CD4-positive, alpha-beta T cell treated with Interferon gamma for 1 hour (primary cell): Measurements from ENCODE around the gene GPI.

Source experiments
- DNase-seq: peaks from one replicate; pipeline ENCODE4 v3.0.0-alpha.2; 2020

The GPI gene

GRCh38 chr19:34408411-34408810 lies 43.4 kb downstream of the GPI start:
- no peak for DNase-seq

- no peak for DNase-seq
Observed at GRCh38 chr19:34409189-34410164, 44.5 kb downstream of the GPI start.

DNA sequence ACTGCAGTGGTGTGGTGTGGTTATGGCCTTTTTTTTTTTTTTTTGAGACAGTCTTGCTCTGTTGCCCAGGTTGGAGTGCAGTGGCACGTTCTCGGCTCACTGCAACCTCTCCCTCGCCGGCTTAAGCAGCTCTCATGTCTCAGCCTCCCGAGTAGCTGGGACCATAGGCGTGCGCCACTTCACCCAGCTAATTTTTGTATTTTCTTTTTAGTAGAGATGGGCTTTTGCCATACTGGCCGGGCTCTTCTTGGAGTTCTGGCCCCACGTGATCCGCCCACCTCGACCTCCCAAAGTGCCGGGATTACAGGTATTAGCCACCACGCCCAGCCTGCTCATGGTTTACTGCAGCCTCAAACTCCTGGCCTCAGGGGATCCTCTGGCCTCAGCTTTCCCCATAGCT lies 46.2 kb downstream of the GPI start:
- no peak for DNase-seq

GRCh38 chr19:34416021-34416545 lies 51.1 kb downstream of the GPI start:
- no peak for DNase-seq

GRCh38 chr19:34418300-34418699 lies 53.3 kb downstream of the GPI start:
- no peak for DNase-seq

DNA sequence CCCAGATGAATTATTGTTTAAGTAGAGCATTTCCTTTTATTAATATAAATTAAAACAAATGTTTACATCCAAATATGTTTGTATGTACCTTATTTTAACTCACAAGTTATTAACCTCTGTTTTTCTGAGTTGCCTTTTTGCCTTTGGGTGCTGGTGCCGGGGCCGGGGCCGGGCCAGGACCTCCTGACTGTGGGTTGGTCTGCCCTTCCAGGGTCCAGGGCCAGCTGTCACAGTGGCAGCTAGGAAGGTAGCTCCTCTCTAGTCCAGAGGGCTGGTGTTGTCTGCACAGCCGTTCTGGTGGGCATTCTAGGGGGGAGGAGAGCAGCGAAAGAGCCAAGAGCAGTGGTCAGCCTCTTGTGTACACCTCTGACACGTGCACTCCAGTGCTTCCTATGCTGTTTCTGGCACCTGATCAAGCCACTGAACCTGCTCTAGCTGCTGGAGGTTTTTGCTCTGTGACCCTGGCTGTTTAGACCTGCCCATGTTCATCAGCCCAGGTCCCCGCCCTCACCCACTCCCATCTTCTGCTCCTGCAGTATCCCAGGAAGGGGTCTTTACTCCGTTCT lies 61.2 kb downstream of the GPI start:
- no peak for DNase-seq

DNA sequence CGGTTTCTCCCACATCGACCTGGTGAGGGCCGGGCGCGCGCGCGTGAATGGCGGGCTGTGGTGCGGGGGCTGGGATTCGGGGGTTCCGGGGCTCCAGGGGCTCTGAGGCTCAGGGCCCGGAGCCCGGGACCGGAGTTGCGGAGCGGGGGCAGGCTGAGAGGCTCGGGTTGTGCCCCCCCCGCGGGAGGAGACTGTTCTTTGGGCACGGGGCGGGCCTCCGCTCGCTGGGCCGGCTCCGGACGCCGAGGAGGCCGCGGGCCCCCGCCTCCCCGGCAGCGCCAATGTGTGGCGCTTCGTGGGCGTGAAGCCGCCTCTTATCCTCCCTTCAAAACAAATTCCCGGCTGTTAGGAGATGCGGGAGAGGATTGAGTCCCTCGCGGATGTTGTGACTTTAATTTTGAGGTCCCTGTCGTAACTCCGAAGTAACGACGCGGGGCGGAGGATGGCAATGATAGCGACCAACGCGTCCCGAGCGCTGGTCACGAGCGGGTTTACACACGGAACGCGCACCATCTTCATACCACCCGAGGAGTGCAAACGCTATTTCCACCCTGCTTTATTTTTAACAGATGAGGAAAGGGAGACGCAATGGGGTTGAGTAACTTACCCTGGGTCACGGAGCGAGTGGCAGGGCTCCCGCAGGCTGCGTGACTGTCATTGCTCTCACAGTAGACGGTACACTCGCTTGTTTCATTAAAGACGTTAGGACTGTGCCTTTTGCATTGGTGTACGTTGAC lies 63.7 kb downstream of the GPI start:
- no peak for DNase-seq

- no peak for DNase-seq
Observed at GRCh38 chr19:34429553-34429952, 64.6 kb downstream of the GPI start.

DNA sequence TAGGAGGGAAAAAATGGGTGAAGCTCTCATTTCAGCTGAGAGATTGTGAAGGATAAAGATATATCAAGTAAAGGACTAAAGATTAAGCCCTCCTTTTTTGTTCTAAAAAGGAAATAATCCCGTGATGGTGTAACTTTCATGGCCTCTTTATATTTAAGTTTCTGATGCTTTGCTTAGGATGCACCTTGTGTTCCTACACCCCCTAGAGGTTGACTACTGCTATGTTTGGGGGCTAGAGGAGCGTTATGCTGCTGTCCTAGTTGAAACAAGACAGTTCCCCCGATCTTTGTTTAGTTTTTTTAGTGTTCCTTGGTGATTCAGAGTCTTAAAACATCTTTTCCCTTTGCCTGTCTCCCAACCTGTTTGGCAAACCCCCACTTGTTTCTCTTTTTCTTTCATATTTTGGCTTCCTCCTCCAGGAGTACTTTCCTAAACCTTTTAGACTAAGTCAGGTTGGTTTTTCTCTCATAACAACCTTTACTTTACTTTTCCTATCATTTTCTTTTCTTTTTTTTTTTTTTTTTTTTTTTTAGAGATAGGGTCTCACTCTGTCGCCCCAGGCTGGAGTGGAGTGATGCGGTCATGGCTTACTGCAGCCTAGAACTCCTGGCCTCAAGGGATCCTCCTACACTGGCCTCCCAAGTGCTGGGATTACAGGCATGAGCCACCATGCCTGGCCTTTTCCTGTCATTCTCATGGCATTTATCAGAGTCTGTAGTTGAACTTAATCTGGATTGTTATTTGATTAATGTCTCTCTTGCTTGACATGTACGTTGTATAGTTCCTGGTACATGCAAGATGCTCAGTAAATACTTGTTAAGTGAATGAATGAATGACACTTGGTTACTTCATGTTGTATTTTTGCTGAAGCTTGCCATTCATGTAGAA lies 66.0 kb downstream of the GPI start:
- peak; percentile 40 for DNase-seq

DNA sequence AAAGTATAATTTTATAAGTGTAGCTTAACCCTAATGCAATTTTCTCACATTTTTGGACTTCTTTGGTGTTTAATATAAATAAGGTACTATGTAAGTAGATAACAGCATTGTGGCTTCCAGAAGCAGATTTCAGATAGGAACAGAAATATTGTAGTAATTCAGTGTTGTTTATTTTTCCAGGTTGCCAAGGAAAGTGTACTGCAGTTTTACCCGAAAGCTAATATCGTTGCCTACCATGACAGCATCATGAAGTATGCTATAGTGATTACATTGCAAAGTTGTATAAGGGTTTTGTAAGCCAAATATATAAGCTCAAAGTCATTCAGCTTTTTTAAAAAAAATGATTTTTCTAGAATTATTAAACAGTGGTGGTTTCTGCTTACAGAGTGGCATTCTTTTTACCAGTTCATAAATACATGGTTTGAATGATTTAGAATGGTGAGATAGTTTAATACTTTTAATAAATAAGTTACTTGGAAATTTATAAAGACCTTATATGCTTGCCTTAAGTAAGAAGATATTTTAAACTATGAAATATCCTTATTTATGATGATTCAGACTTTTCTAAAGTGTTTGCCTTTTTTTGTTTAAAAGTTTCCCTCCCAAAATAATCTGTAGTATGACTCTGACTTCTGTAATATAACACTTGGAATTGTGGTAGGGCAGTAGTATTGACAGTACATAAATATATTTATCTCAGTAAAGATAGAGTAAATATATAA lies 66.8 kb downstream of the GPI start:
- no peak for DNase-seq

DNA sequence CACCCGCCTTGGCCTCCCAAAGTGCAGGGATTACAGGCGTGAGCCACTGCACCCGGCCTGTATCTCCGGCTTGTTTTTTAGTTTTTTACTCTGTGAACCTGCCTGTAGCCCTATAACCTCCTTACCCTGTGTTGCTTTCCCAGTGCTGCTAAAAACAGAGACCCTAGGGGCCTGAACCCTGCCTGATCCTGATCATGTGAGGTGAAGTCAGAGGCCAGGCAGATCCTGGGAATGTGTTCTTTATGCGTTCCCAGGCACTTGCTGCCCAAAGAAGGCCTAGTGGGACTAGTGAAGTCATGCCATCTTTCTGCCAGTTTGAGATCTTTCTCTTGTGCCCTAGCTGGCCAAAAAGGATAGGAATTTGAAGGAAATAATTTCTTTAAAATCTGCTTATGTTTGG lies 67.8 kb downstream of the GPI start:
- DNase-seq = no peak

GRCh38 chr19:34436716-34437115 lies 71.7 kb downstream of the GPI start:
- DNase-seq = no peak

- no peak for DNase-seq
Observed at GRCh38 chr19:34448191-34448590, 83.2 kb downstream of the GPI start.
